HG03558 (cell line): Measurements from ENCODE around the gene ANTXR1.

ENCODE experiments used
- ATAC-seq: cut with Tn5 transposase; IDR thresholded peaks from one replicate; pipeline ENCODE4 v1.9.1; 2021; ENCODE audit warnings: moderate number of reproducible peaks; ENCODE audit not compliant: unreplicated experiment; ENCODE audit errors: extremely low read depth

The ANTXR1 gene

GRCh38 chr2:69291004-69291650, 278.1 kb downstream of the ANTXR1 start:
- ATAC-seq, result no peak

GRCh38 chr2:69291721-69292120, 278.7 kb downstream of the ANTXR1 start:
- no peak for ATAC-seq

GRCh38 chr2:69292256-69292655, 279.3 kb downstream of the ANTXR1 start:
- ATAC-seq, result no peak

- ATAC-seq, result no peak
Observed at GRCh38 chr2:69296421-69296820, 283.4 kb downstream of the ANTXR1 start.

GRCh38 chr2:69297216-69297615, 284.2 kb downstream of the ANTXR1 start:
- no peak for ATAC-seq

GRCh38 chr2:69298261-69298660, 285.3 kb downstream of the ANTXR1 start:
- no peak for ATAC-seq

GRCh38 chr2:69298862-69299261, 285.9 kb downstream of the ANTXR1 start:
- ATAC-seq, result no peak
